ENCODE data around the gene FAM24A.

The FAM24A gene

DNA sequence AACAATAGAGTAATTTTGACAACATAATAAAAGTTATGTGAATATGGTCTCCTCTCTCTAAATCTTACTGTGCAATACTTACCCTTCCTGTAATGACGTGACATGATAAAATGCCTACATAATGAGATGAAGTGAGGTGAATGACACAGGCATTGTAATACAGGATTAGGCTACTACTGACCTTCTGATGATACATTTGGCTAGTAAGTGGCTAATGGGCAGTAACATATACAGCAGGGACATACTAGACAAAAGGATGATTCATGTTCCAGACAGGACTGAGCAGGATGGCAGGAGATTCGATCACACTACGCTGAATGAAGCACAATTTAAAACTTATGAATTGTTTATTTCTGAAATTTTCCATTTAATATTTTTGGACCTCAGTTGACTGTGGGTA lies 38.9 kb downstream of the FAM24A start:
- Histone ChIP-seq H3K4me3 (IDR thresholded peaks at IDR 0.05; ENCODE audit: insufficient read depth, low read depth, low read length) (no peak overlapping the region), H3K27ac (no peak overlapping the region), H3K9ac (no peak overlapping the region), H3K4me1 (ENCODE audit: low read depth, poor library complexity, severe bottlenecking) (peaks cover 5% of the 10 kb centered on the region), H3K79me2 (ENCODE audit: insufficient read depth, low read depth) (peaks cover 5% of the 10 kb centered on the region; the same call in 1 of the 2 replicates), H3K4me2 (no peak overlapping the region), H3K27me3 (ENCODE audit: insufficient read depth, low read depth) (no peaks in the 10 kb centered on the region), H2AFZ (ENCODE audit: low read depth) (no peak overlapping the region), H4K20me1 (ENCODE audit: insufficient read depth) (no peaks in the 10 kb centered on the region), H3K36me3 (ENCODE audit: insufficient read depth) (no peaks in the 10 kb centered on the region)
- TF ChIP-seq, protein P1, sequence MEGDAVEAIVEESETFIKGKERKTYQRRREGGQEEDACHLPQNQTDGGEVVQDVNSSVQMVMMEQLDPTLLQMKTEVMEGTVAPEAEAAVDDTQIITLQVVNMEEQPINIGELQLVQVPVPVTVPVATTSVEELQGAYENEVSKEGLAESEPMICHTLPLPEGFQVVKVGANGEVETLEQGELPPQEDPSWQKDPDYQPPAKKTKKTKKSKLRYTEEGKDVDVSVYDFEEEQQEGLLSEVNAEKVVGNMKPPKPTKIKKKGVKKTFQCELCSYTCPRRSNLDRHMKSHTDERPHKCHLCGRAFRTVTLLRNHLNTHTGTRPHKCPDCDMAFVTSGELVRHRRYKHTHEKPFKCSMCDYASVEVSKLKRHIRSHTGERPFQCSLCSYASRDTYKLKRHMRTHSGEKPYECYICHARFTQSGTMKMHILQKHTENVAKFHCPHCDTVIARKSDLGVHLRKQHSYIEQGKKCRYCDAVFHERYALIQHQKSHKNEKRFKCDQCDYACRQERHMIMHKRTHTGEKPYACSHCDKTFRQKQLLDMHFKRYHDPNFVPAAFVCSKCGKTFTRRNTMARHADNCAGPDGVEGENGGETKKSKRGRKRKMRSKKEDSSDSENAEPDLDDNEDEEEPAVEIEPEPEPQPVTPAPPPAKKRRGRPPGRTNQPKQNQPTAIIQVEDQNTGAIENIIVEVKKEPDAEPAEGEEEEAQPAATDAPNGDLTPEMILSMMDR (conservative IDR thresholded peaks at IDR 0.05; ENCODE audit: low read depth, low read length), result no peak

DNA sequence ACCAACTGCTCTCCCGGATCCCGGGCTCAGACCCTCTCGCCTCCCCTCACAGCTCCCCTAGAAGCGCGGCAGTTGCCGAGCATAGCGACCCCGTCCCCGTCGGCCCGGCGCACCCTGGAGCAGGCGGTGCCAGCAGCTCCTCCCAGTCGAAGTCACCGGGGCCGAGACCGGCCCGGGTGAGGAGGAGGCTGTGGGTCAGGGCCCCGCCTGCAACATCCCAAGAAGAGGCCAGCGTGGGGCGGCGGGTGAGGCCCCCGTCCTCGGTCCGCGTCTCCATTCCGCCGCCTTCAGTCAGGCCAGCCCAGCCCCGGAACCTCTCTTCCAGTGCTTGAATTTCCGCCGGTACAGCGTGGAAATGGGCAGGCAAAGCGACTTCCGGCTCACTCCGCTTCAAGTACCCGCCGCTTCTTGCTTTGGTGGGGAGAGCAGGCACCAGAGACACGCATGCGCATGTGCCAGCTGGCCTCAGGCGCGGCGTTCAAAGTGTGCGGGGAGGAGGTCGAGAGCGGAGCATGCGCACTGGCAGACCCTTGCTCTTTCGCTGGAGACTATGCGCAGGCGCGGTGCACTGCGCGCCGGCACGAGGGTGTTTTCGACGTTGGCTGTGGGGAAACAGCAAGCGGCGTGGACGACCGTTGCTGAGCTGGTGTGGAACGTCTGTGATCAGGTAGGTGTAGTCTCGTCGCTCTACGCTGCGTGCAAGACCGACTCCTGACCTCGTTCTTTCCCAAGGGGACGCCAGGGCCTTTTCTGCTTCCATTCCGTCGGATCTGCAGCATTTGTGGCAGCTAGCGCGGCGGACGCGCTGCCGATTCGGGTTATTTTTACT lies 43.7 kb downstream of the FAM24A start, which contains the start of gene C10orf88:
C10orf88 (minus strand) TSS at position 326 of the 829 bp plus-strand sequence; CDS start at position 277, 49 bp downstream.
- no peaks in the 10 kb centered on the region for H4K20me1 ChIP-seq (ENCODE audit: insufficient read depth)
- no peaks in the 10 kb centered on the region for H3K27me3 ChIP-seq (ENCODE audit: insufficient read depth, low read depth)
- peak within 1 kb of the TSS; percentile 97 for H2AFZ ChIP-seq (ENCODE audit: low read depth)
- H3K4me1 ChIP-seq (ENCODE audit: low read depth, poor library complexity, severe bottlenecking), result peaks cover 9% of the 10 kb centered on the region
- H3K4me2 ChIP-seq, result peak within 1 kb of the TSS; percentile 81
- TF ChIP-seq, protein P1 (conservative IDR thresholded peaks at IDR 0.05; ENCODE audit: low read depth, low read length), result no peak
- H3K27ac ChIP-seq, result peak within 1 kb of the TSS; percentile 61
- H3K36me3 ChIP-seq (ENCODE audit: insufficient read depth), result no peaks in the 10 kb centered on the region
- no peak within 1 kb of the TSS for H3K4me3 ChIP-seq (IDR thresholded peaks at IDR 0.05; ENCODE audit: insufficient read depth, low read depth, low read length)
- peaks cover 5% of the 10 kb centered on the region; the same call in 1 of the 2 replicates for H3K79me2 ChIP-seq (ENCODE audit: insufficient read depth, low read depth)
- H3K9ac ChIP-seq, result peak within 1 kb of the TSS; percentile 74

DNA sequence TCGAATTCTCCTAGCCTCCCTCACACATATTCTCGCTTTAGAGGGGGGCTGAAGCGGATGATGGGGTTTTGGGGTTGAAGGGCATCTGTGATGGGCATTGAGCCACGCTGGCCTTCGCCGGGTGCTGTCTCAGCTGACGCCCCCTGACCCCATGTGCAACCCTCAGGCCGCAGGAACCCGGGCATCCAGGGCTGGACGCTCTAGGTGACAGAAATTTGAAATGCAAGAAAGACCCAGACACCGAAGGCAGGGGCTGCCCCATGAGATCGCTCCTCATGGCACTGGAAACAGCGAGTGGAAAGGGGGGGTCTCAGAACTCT lies 44.3 kb downstream of the FAM24A start:
- H3K4me3 ChIP-seq (IDR thresholded peaks at IDR 0.05; ENCODE audit: insufficient read depth, low read depth, low read length), result no peak overlapping the region
- peaks cover 9% of the 10 kb centered on the region for H3K4me1 ChIP-seq (ENCODE audit: low read depth, poor library complexity, severe bottlenecking)
- peaks cover 5% of the 10 kb centered on the region; the same call in 1 of the 2 replicates for H3K79me2 ChIP-seq (ENCODE audit: insufficient read depth, low read depth)
- no peaks in the 10 kb centered on the region for H4K20me1 ChIP-seq (ENCODE audit: insufficient read depth)
- no peaks in the 10 kb centered on the region for H3K36me3 ChIP-seq (ENCODE audit: insufficient read depth)
- H3K27me3 ChIP-seq (ENCODE audit: insufficient read depth, low read depth), result no peaks in the 10 kb centered on the region
- TF ChIP-seq, protein P1 (conservative IDR thresholded peaks at IDR 0.05; ENCODE audit: low read depth, low read length), result no peak
- no peak overlapping the region for H3K27ac ChIP-seq
- peak overlapping the region; percentile 74; the same call in 1 of the 2 replicates for H3K9ac ChIP-seq
- peak overlapping the region; percentile 60 for H3K4me2 ChIP-seq
- peak overlapping the region; percentile 97 for H2AFZ ChIP-seq (ENCODE audit: low read depth)

DNA sequence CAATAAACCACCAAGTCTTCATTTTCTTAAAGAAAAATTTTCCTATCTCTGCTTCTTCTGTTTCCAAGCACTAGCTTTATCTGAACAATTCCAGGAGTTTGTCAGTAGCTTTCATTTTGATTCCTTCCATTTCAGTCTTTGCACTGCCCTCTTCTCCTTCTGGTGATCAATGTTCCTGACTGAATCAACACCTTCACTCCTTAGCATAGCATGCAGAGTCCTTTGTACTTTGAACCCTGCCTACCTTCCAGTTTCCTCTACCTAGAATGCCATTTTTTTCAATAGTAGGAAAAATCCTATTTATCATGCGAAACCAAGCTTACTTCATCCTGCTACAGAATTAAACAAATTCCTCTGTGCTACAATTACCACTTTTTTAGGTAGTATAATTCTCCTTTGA lies 45.5 kb downstream of the FAM24A start:
- TF ChIP-seq, protein P1 (conservative IDR thresholded peaks at IDR 0.05; ENCODE audit: low read depth, low read length), result no peak
- Histone ChIP-seq H3K4me3 (IDR thresholded peaks at IDR 0.05; ENCODE audit: insufficient read depth, low read depth, low read length) (no peak overlapping the region), H2AFZ (ENCODE audit: low read depth) (no peak overlapping the region), H3K4me2 (no peak overlapping the region), H3K4me1 (ENCODE audit: low read depth, poor library complexity, severe bottlenecking) (peaks cover 9% of the 10 kb centered on the region), H3K27me3 (ENCODE audit: insufficient read depth, low read depth) (no peaks in the 10 kb centered on the region), H3K36me3 (ENCODE audit: insufficient read depth) (no peaks in the 10 kb centered on the region), H4K20me1 (ENCODE audit: insufficient read depth) (no peaks in the 10 kb centered on the region), H3K79me2 (ENCODE audit: insufficient read depth, low read depth) (peaks cover 5% of the 10 kb centered on the region; the same call in 1 of the 2 replicates), H3K9ac (no peak overlapping the region), H3K27ac (no peak overlapping the region)
